Daoy (cell line): Measurements from ENCODE around the gene PCP4. TPM values are rescaled to one million over a fixed set of nuclear protein-coding genes. Genes with fewer than 3 reads are reported as not detected.
A peak's percentile ranks its signal among the peaks of the same experiment; 100 is the strongest.

Source experiments
- DNase-seq: peaks from one replicate; pipeline ENCODE4 v3.0.0-alpha.2; 2015; ENCODE audit warnings: low read depth
- total RNA-seq: library from RNA; depleted of rRNA; stranded (reverse); fragments of >200 nt; shearing (Covaris generic); gene quantifications from 2 replicates; pipeline ENCODE4 v1.2.3, GENCODE V29; 2014; rRNA removed

PCP4 gene
- not detected in 2 replicates for total RNA-seq

GRCh38 chr21:39867198-39867650 lies at the start of gene PCP4:
Gene PCP4 (plus strand): TSS chr21:39867438. CDS start chr21:39867502, 64 bp downstream.
- peak; percentile 61 for DNase-seq

- DNase-seq, result no peak
These were observed 48.7 kb upstream of the PCP4 start for GRCh38 chr21:39818557-39818956.

GRCh38 chr21:39822042-39822441 lies 45.2 kb upstream of the PCP4 start:
- no peak for DNase-seq

- no peak for DNase-seq
These were observed 42.0 kb upstream of the PCP4 start for GRCh38 chr21:39825250-39825649.

GRCh38 chr21:39834543-39834942 lies 32.7 kb upstream of the PCP4 start:
- no peak for DNase-seq

GRCh38 chr21:39837861-39838359 lies 29.3 kb upstream of the PCP4 start:
- DNase-seq, result no peak

- DNase-seq, result no peak
These were observed 26.7 kb upstream of the PCP4 start for GRCh38 chr21:39840373-39841097.

GRCh38 chr21:39842741-39843459 lies 24.3 kb upstream of the PCP4 start:
- DNase-seq, result no peak

GRCh38 chr21:39843483-39843882 lies 23.8 kb upstream of the PCP4 start:
- DNase-seq, result no peak

GRCh38 chr21:39843916-39844315 lies 23.3 kb upstream of the PCP4 start:
- DNase-seq, result no peak

GRCh38 chr21:39845571-39846130 lies 21.6 kb upstream of the PCP4 start:
- peak; percentile 50 for DNase-seq

- DNase-seq, result no peak
These were observed 19.4 kb upstream of the PCP4 start for GRCh38 chr21:39847877-39848276.

- DNase-seq, result peak; percentile 34
These were observed 18.1 kb upstream of the PCP4 start for GRCh38 chr21:39849014-39849655.

GRCh38 chr21:39850333-39850732 lies 16.9 kb upstream of the PCP4 start:
- DNase-seq, result no peak

- DNase-seq, result no peak
These were observed 16.1 kb upstream of the PCP4 start for GRCh38 chr21:39851002-39851618.

- no peak for DNase-seq
These were observed 15.1 kb upstream of the PCP4 start for GRCh38 chr21:39852021-39852721.

- DNase-seq, result no peak
These were observed 14.3 kb upstream of the PCP4 start for GRCh38 chr21:39852726-39853500.

GRCh38 chr21:39854572-39854971 lies 12.7 kb upstream of the PCP4 start:
- no peak for DNase-seq

GRCh38 chr21:39855595-39855994 lies 11.6 kb upstream of the PCP4 start:
- no peak for DNase-seq

- DNase-seq, result no peak
These were observed 6.6 kb upstream of the PCP4 start for GRCh38 chr21:39860600-39860999.
